HL-60/S4 treated with phorbol 12-myristate 13-acetate at 8.2 ng/mL for 4 days and 3 days (cell line): ENCODE measurements around the gene POLDIP3.
"Not testable (repeated sequence)": the region's sequence is repeated elsewhere in the genome, so short reads cannot be mapped to it uniquely, and the experiment has no call there.

Experiments used
- in situ Hi-C: fragments of 300-500 bp; cut with MboI; formaldehyde crosslinking; loops from 2 replicates; pipeline ENCODE4 v1.15.0; 2022; ENCODE audit warnings: low sequenced_read_pairs

POLDIP3 gene

DNA sequence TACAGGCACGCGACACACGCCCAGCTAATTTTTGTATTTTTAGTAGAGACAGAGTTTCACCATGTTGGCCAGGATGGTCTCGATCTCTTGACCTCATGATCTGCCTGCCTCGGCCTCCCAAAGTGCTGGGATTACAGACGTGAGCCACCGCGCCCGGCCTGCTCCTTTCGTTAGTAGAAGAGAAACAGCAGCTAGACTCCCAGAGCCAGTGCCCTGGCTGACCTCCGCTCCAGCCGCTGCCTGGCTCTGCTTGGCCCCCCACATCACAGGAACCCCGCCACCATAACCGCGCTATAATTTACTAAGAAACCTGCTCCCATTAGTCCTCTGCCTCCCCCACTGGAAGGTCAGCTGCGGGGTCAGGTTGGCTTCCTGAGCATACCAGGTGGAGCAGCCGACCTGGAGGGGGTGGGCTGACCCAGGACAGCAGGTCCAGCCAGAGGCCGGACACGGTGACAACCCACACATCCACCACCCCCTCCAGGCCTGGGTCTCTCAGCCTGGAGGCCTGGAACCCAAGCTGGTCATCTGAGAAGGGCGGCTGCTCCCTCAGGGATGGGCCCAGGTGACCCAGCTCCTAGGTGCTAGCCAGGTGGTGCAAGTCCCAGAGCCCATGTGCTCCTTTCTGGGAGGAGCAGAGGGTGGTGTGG is 7.5 kb upstream of the POLDIP3 start:
- in situ Hi-C loops = no loop called here

DNA sequence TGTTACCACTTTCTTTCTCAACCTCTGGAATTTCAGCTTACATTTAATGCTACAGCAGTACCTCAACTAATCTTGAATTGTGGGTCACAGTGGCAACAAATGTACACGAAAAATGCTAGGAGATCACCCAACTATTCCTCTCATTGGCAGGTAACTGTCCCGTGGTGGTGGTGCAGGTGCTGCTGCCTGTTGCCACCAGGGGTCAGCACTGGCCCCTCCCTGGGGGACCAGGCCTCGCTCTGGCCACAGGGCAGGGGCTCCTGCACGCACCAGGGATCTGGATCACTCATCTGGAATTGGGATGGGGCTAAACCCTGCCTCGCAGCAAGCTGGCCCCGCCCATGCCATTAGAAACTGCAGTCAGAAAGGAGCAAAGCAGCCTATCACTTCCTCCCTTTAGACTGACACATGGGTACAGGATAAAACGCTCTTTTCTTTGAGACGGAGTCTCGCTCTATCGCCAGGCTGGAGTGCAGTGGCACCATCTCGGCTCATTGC is 6.9 kb upstream of the POLDIP3 start:
- in situ Hi-C loops = no loop called here

DNA sequence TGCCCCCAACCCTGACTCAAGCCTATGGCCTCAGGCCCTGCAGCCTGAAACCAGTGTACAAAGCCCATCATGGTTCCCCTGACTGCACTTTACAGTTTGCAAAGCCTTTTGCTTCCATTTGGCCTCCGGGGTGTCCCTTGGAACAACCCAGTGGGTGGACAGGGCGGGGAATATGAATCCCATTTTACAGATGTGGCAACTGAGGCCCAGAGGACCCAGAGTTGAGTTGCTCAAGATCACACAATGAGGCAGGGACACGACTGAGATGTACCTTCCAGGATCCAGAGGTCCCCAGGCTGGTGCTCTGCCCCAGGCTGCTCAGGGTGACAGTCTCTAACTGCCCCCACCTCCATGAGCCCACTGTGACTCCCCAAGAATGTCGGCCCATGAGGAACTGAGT is 5.4 kb upstream of the POLDIP3 start:
- in situ Hi-C loops = no loop called here

DNA sequence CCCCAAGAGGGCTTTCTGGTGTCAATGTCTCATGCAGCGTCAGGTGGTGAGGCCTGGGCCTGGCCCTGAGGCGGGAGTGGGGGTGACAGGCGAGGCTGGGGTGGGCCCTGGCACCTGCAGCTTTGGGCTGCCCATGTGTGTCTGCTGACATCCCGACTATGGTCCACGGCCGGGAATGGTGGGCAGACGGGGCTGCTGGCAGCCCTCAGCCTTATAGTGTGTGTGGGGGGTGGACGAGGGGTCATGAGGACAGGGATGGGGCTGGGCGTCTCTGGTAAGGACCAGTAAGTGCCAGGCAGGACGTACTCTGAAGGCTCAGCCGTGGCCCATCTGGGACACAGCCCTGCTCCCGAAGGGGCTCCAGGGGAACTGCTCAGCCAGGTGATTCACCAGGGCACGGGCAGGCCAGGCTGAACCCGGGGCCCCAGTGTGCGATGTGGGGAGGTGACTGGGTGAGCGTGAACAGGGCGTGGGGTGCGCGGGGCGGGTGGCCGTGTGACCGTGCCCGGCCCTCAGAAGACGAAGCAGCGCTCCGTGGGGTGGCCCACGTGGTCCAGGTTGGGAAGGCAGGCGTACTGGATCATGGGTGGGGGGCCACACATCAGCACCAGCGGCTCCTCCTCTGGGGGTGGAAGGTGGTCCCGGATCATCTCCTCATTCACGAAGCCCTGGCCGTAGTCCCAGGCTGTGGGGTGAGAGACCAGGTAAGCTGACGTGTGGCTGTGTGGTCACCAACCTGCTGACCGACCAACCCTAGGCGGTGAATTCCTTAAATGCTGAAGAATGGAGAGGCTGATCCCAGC is 4.8 kb upstream of the POLDIP3 start:
- in situ Hi-C loops = no loop called here

DNA sequence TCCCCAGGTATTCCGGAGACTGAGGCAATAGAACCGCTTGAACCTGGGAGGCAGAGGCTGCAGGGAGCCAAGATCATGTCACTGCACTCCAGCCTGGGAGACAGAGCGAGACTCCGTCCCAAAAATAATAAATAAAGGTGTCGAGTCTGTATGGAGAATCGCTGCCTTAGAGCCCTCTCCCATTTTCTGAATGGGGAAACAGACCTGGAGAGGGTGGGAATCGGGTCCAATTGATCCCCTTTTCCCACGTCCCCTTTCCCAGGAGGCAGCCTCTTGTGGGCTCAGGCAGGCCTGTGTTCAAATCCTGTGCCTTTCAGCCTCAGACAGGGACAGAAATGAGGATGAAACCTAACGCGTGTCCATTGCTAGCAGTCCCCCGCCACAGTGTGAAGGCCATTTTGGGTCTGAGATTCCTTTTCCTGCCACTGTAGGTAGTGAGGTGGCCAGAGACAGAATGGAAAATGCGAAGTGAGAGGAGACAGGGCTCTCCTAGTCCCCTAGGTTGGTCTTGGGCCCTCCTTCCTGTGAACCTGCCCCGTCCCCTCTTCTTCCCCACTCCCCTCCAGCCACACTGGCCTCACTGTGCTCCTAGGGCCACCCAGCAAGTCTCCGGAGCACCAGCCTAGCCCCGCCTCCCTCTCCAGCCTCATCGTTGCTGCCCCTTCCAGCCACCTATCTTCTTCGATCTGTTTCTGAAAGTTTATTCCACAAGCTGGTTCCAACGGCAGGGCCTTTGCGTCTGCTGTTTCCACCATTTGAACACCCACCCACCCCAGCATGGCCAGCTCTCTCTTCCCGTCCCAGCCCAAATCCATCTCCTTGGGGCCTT is 2.7 kb upstream of the POLDIP3 start:
- in situ Hi-C loops = no loop called here

DNA sequence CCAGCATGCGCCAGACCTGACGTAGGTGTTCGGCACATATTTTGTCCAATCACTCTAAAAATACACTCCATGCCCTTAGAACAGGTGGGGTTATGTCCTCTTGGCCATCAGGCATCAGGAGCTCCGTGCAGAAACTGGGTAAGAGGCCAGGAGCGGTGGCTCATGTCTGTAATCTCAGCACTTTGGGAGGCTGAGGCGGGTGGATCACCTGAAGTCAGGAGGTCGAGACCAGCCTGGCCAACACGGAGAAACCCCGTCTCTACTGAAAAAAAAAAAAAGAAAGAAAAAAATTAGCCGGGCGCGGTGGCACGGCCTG is 1.1 kb upstream of the POLDIP3 start:
- in situ Hi-C loops = not testable (repeated sequence)

DNA sequence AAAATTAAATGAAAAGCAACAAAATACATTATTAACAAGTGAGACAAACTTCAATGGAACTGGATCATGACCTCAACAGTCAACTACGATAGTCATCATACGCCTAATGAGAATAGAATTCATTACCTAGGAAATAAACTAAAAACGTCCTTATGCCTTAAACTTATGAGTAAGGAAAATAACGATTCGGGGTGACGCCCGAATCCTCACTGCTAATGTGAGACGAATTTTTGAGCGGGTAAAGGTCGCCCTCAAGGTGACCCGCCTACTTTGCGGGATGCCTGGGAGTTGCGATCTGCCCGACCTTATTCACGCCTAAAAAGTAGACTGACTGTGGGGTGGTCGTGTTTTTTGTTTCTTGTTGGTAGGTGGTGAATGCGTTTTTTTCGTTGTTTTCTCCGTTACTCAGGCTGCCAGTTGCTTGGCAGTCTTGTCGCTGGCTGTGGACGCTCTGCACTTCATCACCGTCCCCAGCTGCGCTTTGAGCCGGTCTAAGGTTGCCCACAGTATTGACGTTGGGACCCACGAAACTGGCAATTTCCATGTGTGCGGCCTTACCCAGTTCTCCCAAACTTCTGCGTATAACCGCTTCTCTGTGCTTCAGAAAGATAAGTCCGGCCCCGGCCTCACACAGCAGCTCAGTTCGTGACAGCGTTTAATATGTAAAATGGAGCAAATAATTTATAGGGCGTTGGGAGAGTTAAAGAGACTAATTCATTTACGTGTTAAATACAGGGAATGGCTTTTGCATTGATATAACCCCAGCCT is 593 bp upstream of the POLDIP3 start:
- in situ Hi-C loops = no loop called here

DNA sequence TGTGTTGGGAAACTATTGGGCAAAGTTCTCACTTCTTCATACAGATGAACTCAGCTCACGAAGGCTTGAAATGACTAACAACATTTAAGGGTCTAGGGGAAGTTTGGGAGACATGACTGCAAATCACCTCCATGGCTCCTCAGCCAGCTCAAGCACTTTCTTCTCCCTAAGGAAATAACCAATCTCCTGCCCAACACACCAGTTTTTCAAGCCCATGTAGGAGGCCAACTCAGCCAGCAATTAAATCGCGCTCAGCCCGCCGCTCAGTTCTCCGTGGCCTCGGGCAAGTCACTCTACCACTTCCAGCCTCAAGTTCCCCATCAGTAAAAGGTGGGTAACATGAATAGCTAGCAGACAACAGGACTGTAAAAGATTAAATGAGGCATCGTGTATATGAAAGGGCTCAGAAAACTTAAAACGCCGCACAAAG is 796 bp downstream of the POLDIP3 start:
- in situ Hi-C loops = no loop called here

DNA sequence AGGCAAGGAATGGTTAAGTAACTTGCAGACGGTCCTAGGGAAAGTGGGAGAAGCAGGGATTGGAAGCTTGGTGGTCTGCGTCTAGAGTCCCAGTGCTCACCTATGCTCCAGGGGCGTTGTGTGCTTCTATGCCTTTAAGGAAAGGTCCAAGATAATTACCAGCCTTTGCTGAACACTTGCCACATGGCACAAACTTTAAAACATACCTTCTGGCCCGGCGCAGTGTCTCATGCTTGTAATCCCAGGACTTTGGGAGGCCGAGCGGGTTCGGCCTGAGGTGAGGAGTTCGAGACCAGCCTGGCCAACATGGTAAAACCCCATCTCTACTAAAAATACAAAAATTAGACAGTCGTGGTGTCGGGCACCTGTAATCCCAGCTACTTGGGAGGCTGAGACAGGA is 2.3 kb downstream of the POLDIP3 start:
- in situ Hi-C loops = no loop called here

DNA sequence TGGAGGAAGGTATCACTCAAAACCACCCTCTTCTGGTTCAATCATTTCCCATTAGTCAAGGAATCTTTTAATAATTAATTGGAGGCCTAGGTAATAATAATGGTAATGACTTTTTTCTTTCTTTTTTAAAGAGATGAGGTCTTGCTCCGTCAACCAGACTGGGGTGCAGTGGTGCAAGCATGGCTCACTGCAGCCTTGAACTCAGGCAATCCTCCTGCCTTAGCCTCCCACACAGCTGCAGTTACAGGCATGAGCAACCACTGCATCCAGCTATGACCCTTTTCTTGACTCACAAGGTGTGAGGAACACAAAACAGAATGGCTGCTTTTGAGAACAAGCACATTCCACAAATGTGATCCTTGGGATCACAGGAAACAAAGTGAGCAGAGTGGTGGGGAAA is 3.6 kb downstream of the POLDIP3 start:
- in situ Hi-C loops = no loop called here

DNA sequence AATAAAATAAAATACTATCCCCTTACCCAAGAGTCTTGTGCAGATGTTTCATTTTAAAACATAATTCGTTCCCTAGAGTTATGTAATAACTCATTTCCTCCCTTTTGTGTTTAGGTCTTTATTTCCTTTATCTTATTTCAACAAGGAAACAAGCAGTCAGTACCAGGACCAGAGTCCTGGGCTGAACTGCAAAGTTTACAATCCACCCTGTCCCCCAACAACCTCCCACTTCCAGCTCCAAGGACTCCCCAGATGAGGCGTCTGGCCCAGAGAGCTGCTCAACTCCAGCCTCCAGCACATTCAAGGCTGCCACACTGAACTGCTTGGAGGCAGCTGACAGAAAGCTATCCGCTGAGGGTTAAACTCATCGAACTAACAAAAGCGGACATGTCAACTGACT is 4.5 kb downstream of the POLDIP3 start:
- in situ Hi-C loops = no loop called here

DNA sequence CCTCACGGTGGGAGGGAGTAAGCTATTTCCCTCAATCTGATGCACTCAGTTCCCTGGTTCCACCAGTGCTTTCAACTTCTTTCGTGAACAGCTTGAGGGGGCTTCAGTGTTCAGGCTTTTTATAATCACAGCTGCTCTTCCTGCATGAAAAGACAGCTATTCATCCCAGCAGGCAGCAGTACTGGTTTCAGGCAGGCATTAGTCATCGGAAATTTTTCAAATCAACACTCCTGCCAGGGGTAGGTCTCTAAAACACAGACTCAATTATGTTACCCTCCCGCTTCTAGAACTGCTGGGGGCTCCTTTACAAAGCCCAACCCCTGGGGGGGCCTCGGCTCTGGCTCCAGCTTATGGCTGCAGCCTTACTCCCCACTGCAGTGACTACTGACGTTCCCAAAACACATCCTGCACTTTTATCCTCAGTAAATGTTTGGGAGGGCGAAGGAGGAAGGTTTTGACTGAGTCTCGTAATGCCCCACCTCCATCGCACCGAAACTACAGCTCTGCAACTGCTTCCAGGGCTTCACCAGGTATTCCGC is 5.8 kb downstream of the POLDIP3 start:
- in situ Hi-C loops = no loop called here

DNA sequence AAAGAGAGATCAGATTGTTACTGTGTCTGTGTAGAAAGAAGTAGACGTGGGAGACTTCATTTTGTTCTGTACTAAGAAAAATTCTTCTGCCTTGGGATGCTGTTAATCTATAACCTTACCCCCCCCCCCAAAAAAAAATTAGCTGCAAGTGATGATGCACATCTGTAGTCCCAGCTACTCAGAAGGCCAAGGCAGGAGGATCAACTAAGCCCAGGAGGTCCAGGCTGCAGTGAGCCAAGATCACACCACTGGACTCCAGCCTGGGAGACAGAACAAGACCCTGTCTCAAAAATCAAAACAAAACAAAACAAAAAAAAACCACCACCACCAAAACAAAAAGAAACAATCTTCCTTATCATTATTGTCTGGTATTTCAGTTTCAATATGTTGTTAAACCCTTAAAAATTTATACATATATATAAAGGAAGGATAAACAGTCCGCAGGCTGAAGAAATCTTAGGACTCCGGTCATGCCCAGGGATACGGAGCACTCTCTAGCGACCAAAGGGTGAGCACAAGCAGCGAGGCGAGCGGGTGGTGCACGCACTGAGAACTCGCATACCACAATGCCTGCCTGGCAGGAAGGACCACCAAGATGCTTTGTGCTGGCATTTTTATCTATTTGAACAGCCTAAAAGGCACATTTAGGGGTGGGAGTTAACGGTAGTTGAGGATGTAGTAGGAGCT is 6.4 kb downstream of the POLDIP3 start:
- in situ Hi-C loops = no loop called here

DNA sequence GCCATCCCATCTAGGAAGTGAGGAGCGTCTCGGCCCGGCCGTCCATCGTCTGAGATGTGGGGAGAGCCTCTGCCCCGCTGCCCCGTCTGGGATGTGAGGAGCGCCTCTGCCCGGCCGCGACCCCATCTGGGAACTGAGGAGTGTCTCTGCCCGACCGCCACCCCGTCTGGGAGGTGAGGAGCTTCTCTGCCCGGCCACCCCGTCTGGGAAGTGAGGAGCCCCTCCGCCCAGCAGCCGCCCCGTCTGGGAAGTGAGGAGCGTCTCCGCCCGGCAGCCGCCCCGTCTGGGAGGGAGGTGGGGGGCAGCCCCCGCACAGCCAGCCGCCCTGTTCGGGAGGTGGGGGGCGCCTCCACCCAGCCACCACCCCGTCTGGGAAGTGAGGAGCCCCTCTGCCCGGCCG is 7.0 kb downstream of the POLDIP3 start:
- in situ Hi-C loops = not testable (repeated sequence)

DNA sequence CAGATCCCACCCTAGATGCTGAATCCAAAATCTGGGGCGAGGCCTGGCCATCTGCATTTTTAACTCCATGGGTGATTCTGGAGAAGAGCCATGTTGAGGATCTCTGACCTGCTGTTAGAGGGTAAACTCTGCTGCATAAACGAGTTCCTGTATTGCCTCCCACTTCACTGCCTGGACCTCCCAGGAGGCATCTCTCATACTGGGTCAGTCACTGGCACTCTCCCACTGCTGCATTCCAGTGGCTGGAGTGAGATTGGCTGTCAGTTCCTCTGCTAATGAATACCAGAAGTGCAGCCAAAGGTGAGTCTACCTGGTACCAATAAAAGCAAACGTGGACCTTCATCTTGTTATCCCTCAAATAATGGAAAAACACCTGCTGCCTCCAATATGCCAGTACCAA is 10.3 kb downstream of the POLDIP3 start:
- in situ Hi-C loops = no loop called here

DNA sequence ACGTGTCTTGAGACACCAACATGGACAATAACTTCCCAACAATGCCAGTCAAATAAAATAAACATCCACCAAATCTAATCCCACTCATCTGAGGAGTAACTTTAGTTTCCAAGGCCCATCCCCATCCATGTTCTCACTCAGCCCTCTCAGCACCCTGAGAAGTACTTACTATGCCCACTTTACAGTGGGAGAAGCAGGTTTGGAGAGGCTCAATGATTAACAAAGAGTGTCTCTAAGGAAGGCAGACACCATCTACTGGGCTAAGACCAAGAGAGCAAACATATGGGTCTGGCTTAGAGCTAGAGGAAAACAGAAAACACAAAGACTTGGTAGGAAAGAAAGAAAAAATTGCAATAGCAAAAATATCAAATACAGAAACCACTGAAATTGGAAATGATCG is 11.3 kb downstream of the POLDIP3 start:
- in situ Hi-C loops = no loop called here

DNA sequence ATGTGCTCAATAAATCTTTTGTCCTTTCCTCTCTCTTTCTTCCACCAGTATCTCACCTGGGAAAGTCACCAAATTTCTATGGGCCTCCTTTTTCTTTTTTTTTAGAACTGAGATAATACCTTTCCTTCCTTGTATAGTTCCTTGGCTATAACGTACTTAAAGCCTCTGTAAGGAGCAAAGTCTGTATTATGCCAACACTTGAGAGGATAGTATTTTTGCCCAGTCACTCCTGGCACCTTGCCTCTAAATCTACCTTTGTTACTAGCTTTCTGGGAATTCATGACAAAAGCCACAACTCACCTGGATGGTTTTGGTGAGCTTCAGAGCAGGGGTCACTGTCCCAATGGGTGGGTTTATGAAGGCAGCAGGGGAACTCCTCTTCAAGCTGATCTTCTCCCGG is 12.2 kb downstream of the POLDIP3 start:
- in situ Hi-C loops = no loop called here

DNA sequence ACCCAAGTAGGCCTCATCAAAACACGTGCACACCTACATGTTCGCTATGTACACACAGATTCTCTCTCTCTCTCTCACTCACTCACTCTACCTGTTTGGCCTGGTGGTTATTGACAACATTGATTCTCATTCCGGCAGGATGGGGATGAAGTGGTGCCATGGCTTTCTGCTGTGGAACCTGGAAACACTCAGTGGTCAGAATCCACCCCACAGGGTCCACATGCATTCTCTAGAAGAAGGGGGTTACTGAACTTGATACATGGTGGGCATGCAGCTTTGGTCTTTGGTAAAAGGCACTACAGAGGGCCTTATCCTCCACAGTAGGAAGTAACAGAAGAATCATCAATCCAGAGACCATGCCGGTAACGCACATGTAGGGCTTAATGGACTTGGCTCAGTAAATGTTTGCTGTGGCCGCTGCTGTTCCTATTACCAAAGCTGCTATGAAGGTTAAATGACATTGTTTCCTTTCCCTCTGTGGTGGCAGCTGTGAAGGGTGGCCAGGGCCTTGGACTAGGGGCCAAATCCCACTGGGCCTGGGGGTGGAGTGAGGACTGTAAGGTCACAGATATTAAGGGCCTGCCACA is 12.7 kb downstream of the POLDIP3 start:
- in situ Hi-C loops = no loop called here

DNA sequence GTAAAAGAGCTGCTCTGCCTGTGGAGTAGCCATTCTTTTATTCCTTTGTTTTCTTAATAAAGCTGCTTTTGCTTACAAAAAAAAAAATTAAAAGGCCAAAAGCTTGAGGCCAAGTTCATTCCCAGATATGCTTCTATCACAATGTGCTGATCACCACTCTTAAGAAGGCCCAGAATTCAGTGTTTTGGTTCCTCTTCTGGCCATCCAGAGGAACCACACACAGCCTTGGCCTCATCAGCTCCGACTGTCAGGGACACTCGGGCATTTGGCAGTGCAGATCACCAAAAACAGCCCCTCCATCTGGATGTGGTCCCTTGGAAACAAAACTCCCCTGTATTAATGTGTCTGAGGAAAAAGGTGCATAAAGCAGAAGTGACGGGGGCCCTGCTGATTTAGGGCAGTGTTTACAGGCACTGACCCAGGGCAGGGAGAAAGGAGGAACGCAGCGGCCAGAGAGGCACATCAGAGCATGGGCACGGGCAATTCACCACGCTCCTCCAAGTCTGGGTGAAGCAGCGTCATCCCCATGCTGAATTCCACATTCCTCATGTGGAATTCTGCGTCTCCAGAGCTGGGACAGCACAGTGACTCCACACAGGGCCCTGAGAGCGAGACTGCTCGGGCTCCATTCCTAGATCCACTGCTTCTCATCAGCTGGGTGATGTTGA is 17.7 kb downstream of the POLDIP3 start:
- in situ Hi-C loops = no loop called here
